Inflammatory macrophage (primary cell): Measurements from ENCODE around the gene TPX2.
"Not testable (repeated sequence)": the region's sequence is repeated elsewhere in the genome, so short reads cannot be mapped to it uniquely, and the experiment has no call there.

Source experiments
- DNase-seq, 2 donors: peaks; one replicate each; pipeline ENCODE4 v3.0.0-alpha.2; 2020 to 2022

TPX2 gene

GRCh38 chr20:31764641-31765305 lies 25.7 kb downstream of the TPX2 start:
- DNase-seq = no peak

- DNase-seq = no peak
Measured at GRCh38 chr20:31767805-31768204, 28.7 kb downstream of the TPX2 start.

DNA sequence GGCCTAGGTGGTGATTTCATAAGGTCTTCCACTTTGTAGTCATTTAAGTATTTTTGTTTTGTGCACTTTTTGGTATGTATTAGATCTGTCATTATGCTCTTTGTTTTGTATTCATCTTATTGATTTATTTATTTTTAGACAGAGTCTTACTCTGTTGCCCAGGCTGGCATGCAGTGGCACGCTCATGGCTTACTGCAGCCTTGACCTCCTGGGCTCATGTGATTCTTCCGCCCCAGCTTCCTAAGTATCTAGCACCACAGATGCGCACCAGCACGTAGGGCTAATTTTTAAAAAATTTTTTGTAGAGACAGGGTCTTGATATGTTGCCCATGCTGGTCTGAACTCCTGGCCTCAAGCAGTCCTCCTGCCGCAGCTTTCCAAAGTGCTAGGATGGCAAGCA lies 30.6 kb downstream of the TPX2 start:
- DNase-seq = no peak

DNA sequence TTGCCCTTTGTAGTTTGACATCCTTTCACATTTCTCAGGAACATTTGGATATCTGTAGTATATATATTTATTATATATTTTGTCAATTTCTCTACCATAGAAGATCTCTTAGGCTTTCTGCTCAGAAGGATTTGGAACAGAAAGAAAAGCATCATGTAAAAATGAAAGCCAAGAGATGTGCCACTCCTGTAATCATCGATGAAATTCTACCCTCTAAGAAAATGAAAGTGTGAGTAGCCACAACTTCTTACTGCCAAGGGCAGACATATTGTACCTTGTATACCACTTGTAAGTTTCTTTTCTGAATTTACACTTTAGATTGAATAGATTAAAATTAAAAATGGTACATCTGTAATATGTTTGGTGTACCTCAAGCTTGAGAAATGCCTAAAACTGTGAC lies 31.2 kb downstream of the TPX2 start:
- DNase-seq = no peak

GRCh38 chr20:31774408-31774807 lies 35.3 kb downstream of the TPX2 start:
- DNase-seq = no peak

DNA sequence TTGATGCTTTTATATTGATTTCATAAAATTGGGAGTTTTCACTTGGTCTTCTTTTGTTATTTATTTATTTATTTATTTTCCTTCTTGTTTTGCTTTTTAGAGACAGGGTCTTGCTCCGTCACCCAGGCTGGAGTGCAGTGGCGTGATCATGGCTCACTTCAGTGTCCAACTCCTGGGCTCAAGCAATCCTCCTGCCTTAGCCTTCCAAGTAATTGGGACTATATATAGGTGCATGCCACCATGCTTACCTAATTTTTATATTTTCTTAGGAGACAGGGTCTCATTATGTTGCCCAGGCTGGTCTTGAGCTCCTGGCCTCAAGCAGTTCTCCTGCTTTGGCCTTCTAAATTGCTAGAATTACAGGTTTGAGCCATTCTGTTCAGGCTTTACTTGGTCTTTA lies 41.7 kb downstream of the TPX2 start:
- DNase-seq = no peak

- DNase-seq = no peak
Measured at GRCh38 chr20:31781945-31782344, 42.9 kb downstream of the TPX2 start.

DNA sequence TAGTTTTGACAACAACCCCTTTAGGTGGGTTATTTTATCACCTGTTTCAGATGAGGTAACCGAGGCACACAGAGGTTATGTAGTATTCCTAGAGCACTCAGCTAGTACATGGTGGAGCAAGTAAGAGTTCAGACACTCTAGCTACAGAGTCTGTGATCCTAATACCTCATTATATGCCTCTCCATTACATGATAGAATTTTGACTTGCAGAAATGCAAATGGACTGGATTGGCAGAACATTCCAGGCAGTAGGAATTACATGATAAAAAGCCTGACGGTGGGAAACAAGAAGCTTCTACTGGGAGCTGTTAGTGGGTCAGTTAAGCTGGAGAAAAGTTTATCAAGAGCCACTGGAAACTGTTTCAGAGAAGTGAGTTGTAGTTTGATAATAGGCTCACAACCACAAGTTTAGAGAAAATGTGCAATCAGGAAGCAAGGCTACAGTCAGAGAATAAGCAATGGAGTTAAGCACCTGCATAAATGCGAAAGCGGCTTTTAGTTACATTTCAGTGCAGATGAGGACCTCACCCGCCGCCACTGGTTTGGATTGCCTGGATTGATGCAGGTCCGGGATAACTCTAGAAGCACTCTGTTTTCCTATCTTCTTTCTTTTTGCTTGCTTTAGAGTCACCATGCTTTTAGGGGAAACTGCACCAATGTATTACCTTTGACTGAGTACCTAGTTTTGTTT lies 45.4 kb downstream of the TPX2 start:
- DNase-seq = no peak

GRCh38 chr20:31785089-31785488 lies 46.0 kb downstream of the TPX2 start:
- DNase-seq = no peak

GRCh38 chr20:31788578-31788977 lies 49.5 kb downstream of the TPX2 start:
- peak in 1 of 2 donors; percentile 26 for DNase-seq

GRCh38 chr20:31790401-31790800 lies 51.3 kb downstream of the TPX2 start:
- no peak for DNase-seq

GRCh38 chr20:31797364-31797763 lies 58.3 kb downstream of the TPX2 start:
- DNase-seq = no peak

- DNase-seq = no peak
Measured at GRCh38 chr20:31801508-31801907, 62.4 kb downstream of the TPX2 start.

GRCh38 chr20:31803552-31804291 lies 64.6 kb downstream of the TPX2 start:
- no peak for DNase-seq

DNA sequence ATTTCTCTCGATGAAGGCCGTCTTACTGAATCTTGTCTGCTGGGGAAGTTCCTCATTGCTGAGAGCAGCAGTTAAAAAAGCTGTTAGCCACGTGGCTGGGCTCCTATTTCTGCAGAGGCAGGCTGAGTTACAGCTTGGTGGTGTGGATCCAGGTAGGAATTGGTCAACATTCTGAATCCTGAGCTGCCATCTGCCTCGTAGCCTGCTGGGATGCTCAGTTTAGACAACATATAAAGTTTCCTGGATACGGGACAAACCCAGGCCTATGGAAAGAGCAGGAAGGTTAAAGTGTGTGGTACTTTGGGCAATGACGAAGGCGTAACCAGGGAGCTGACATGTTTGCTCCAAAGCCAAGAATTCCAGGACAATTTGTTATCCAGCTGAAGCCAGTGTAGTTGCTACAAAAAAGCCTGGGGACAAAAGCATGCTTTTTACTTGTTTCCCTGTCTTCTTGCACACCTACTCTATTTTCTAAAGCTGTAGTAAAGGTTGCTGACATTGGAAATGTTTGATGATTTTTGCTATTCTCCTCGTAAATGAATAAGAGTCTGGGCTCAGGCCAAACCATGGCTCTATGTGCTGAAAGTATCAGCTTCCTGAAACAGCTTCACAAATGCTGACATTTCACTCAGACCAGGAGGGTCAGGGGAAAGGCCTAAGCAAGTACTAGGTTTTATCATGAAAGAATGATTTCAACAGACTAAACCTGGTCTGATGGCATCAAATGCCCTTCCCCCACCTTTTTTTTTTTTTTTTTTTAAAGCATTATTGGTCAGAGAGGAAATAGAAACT lies 67.7 kb downstream of the TPX2 start:
- peak; percentile 44 to 66 for DNase-seq

DNA sequence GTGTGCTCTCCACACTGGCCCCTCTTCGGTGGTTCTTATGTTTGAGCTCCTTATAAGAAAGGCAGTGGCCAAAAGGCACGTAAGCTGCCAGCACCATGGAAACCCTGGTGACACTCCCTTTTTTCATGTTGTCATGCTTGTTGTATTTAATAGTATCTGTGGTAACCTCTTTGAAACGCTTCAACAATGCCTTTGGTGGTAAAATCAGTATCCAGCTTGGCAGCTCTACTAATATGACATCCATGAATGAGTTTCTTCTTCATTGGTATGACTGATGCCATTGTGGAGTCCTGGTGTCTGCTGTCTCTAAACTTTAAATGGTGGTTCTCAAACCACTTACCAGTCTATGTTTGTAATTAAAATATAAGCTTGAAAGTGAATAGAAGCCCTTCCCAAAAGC lies 69.4 kb downstream of the TPX2 start:
- DNase-seq = no peak

DNA sequence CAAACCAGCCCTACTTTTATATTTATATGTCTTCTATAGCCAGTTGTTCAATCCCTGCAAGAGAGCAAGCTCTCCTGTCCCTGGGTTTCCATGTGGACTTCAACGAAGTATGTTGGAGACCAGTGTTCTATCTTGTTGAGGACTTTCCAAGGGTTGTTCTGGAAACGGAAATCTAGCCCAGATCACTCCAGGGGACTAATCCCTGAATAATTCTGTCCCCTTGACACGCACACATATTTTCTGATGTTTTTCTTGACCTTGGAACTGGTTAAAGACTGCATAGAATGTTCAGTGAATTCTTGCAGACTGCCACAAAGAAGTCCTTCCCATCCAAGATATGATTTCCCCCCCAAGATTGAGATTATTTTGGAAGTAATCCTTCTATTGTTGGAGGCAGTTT lies 70.6 kb downstream of the TPX2 start:
- no peak for DNase-seq

DNA sequence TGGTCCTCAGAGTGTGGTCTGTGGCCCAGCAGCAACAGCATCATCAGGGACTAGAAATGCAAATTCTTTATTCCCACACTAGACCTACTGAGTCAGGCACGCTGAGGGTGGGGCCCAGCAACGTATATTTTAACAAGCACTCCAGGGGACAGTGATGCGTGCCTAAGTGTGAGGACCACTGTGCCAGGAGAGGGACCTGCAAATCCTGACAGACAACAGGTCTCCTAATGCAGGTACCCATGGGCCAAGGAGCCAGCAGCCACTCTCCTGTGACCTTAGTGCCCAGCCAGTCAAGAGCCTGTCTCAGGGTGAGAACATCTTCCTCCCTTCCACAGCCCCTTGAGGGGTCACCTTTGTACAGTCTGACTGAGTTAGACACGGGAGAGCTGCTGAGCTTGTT lies 72.1 kb downstream of the TPX2 start:
- DNase-seq = no peak

GRCh38 chr20:31811796-31812728 lies 73.0 kb downstream of the TPX2 start:
- DNase-seq = no peak

DNA sequence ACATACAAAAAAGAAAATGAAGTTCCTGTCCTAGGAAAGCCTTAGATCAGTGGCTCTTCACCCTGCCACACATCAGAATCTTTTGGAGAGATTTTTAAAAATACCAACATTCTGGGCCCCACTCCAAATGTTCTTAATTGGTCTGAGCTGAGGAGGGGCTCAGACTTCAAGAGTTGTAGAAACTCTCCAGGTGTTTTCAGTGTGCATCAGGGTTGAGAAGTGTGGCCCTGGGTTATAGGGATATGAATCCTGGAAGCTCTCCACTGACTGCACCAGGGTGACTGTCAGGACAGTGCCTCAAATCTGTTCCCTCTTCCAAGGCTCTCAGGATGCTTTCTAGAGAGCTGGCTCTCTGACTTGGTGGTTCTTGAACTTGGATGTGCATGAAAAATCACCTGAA lies 74.5 kb downstream of the TPX2 start:
- DNase-seq = no peak

- DNase-seq = not testable (repeated sequence)
Measured at GRCh38 chr20:31814142-31814541, 75.1 kb downstream of the TPX2 start.
